IMR-90 (cell line): ENCODE data around the gene MIER1. TPM values are rescaled to one million over a fixed set of nuclear protein-coding genes. Genes with fewer than 3 reads are reported as not detected.
A peak's percentile ranks its signal among the peaks of the same experiment; 100 is the strongest.

Experiments used
- ATAC-seq: fragments of 200-7000 bp; cut with Tn5 transposase; 2 replicates; pipeline ENCODE4 v1.9.1; 2020; ENCODE audit warnings: low read depth, mild to moderate bottlenecking, moderate library complexity
- BruUV-seq: library from RNA; stranded (reverse); fragments of 400-500 nt; replicated peaks from 2 replicates; lab custom pipeline; 2021; lab: Mats Ljungman, UMichigan
- CTCF ChIA-PET: fragments of 300-600 bp; formaldehyde crosslinking; extraction: SDS; loops from one replicate; lab custom pipeline; 2021; ENCODE audit warnings: antibody characterized with exemption; lab: Yijun Ruan, JAX
- POLR2A ChIA-PET: fragments of 300-600 bp; sonication (Branson Sonifier 250); formaldehyde crosslinking; loops from one replicate; lab custom pipeline; 2022; ENCODE audit warnings: antibody characterized with exemption; ENCODE audit not compliant: unreplicated experiment; lab: Charles Lee
- DNase-seq: peaks from one replicate; pipeline ENCODE4 v3.0.0; 2013
- H2AFZ ChIP-seq: replicated peaks from 2 replicates; pipeline ENCODE3; 2013; ENCODE audit warnings: low read length, mild to moderate bottlenecking; ENCODE audit not compliant: poor library complexity
- H2AK5ac ChIP-seq: 2 replicates; pipeline ENCODE4 v1.6.1; 2013; ENCODE audit warnings: low read depth, low read length, inconsistent platforms
- H2AK9ac ChIP-seq: replicated peaks from 2 replicates; pipeline ENCODE3; 2013; ENCODE audit warnings: mild to moderate bottlenecking, low read depth, low read length, moderate library complexity; ENCODE audit not compliant: poor library complexity
- H2BK120ac ChIP-seq: 2 replicates; pipeline ENCODE4 v1.6.1; 2013; ENCODE audit warnings: low read depth, low read length, inconsistent platforms
- H2BK15ac ChIP-seq: 3 replicates; pipeline ENCODE4 v1.6.1; 2013; ENCODE audit warnings: low read depth, low read length, inconsistent platforms
- H2BK20ac ChIP-seq: 2 replicates; pipeline ENCODE4 v1.6.1; 2013; ENCODE audit warnings: low read depth, mild to moderate bottlenecking, inconsistent platforms, low read length, moderate library complexity
- H2BK5ac ChIP-seq: 2 replicates; pipeline ENCODE4 v1.6.1; 2013; ENCODE audit warnings: mild to moderate bottlenecking, low read depth, low read length, inconsistent platforms; ENCODE audit not compliant: poor library complexity, severe bottlenecking
- H3K14ac ChIP-seq: replicated peaks from 2 replicates; pipeline ENCODE4 v1.6.1; 2013; ENCODE audit warnings: low read depth, low read length, inconsistent platforms
- H3K18ac ChIP-seq: 2 replicates; pipeline ENCODE4 v1.6.1; 2013; ENCODE audit warnings: low read depth, low read length, control low read depth
- H3K23ac ChIP-seq: 2 replicates; pipeline ENCODE4 v1.6.1; 2013; ENCODE audit warnings: low read depth, low read length, inconsistent platforms
- H3K27ac ChIP-seq: 2 replicates; pipeline ENCODE4 v1.5.1; 2013; ENCODE audit warnings: mild to moderate bottlenecking, control low read depth, low read length; ENCODE audit not compliant: insufficient read depth
- H3K27me3 ChIP-seq: 2 replicates; pipeline ENCODE4 v1.6.1; 2013; ENCODE audit warnings: low read length; ENCODE audit not compliant: control insufficient read depth, insufficient read depth
- H3K36me3 ChIP-seq: 2 replicates; pipeline ENCODE4 v1.6.1; 2013; ENCODE audit warnings: low read length, mixed read lengths; ENCODE audit not compliant: control insufficient read depth, insufficient read depth
- H3K4ac ChIP-seq: 2 replicates; pipeline ENCODE4 v1.6.1; 2013; ENCODE audit warnings: low read depth, low read length, inconsistent platforms
- H3K4me1 ChIP-seq: 2 replicates; pipeline ENCODE4 v1.6.1; 2013; ENCODE audit warnings: low read length, mixed read lengths; ENCODE audit not compliant: control insufficient read depth, insufficient read depth
- H3K4me2 ChIP-seq: 2 replicates; pipeline ENCODE4 v1.6.1; 2013; ENCODE audit warnings: low read depth, mild to moderate bottlenecking, control low read depth, low read length, moderate library complexity
- H3K4me3 ChIP-seq: 2 replicates; pipeline ENCODE4 v1.5.1; 2013; ENCODE audit warnings: low read depth, mild to moderate bottlenecking, control low read depth, low read length, moderate library complexity; ENCODE audit not compliant: insufficient read depth
- H3K56ac ChIP-seq: 2 replicates; pipeline ENCODE4 v1.6.1; 2013; ENCODE audit warnings: low read length, inconsistent platforms; ENCODE audit not compliant: insufficient read depth; ENCODE audit errors: extremely low read depth
- H3K79me1 ChIP-seq, 2 experiments: 2 replicates each; pipeline ENCODE4 v1.6.1; 2013; ENCODE audit warnings: low read length in 2 of 2, inconsistent platforms in 1 of 2, low read depth in 1 of 2
- H3K9ac ChIP-seq: 2 replicates; pipeline ENCODE4 v1.6.1; 2013; ENCODE audit warnings: low read depth, low read length, control low read depth
- H3K9me1 ChIP-seq: 2 replicates; pipeline ENCODE4 v1.6.1; 2013; ENCODE audit warnings: low read length, inconsistent platforms; ENCODE audit not compliant: insufficient read depth
- H3K9me3 ChIP-seq: 2 replicates; pipeline ENCODE4 v1.6.1; 2013; ENCODE audit warnings: low read length; ENCODE audit not compliant: control insufficient read depth, insufficient read depth
- H4K20me1 ChIP-seq: 2 replicates; pipeline ENCODE4 v1.6.1; 2013; ENCODE audit warnings: low read length, inconsistent platforms; ENCODE audit not compliant: insufficient read depth
- H4K5ac ChIP-seq: 2 replicates; pipeline ENCODE4 v1.6.1; 2013; ENCODE audit warnings: mild to moderate bottlenecking, low read depth, low read length, control low read depth
- H4K8ac ChIP-seq, 2 experiments: 2 replicates each; pipeline ENCODE4 v1.6.1; 2013; ENCODE audit warnings: low read depth in 2 of 2, low read length in 2 of 2, control low read depth in 1 of 2, inconsistent platforms in 1 of 2
- H4K91ac ChIP-seq: 2 replicates; pipeline ENCODE4 v1.6.1; 2013; ENCODE audit warnings: low read depth, low read length, inconsistent platforms; ENCODE audit not compliant: insufficient read depth
- BHLHE40 ChIP-seq: fragments of 150-350 bp; IDR thresholded peaks from 2 replicates; pipeline ENCODE4 v1.6.1; 2016; ENCODE audit warnings: mild to moderate bottlenecking, low read depth, low read length
- CHD1 ChIP-seq: IDR thresholded peaks from 2 replicates; pipeline ENCODE4 v1.6.1; 2012; ENCODE audit warnings: low read depth, low read length, improper control_type of control experiment
- CTCF ChIP-seq: conservative IDR thresholded peaks from 2 replicates; pipeline ENCODE4 v1.5.1; 2012; ENCODE audit warnings: mild to moderate bottlenecking, low read depth, low read length, improper control_type of control experiment
- ELK1 ChIP-seq: fragments of 150-350 bp; IDR thresholded peaks from 2 replicates; pipeline ENCODE4 v1.6.1; 2016; ENCODE audit warnings: low read depth, mild to moderate bottlenecking, low read length, moderate library complexity, borderline replicate concordance
- FOS ChIP-seq: fragments of 150-350 bp; IDR thresholded peaks from 2 replicates; pipeline ENCODE4 v1.6.1; 2016; ENCODE audit warnings: low read depth, low read length
- MAFK ChIP-seq: IDR thresholded peaks from 2 replicates; pipeline ENCODE4 v1.6.1; 2012; ENCODE audit warnings: low read depth, low read length, improper control_type of control experiment
- MAZ ChIP-seq: IDR thresholded peaks from 2 replicates; pipeline ENCODE4 v1.6.1; 2012; ENCODE audit warnings: low read depth, mild to moderate bottlenecking, low read length, improper control_type of control experiment, moderate library complexity, borderline replicate concordance
- MXI1 ChIP-seq: IDR thresholded peaks from 2 replicates; pipeline ENCODE4 v1.6.1; 2012; ENCODE audit warnings: low read depth, mild to moderate bottlenecking, low read length, moderate library complexity, borderline replicate concordance
- NFE2L2 ChIP-seq: fragments of 150-350 bp; IDR thresholded peaks from 2 replicates; pipeline ENCODE4 v1.6.1; 2016; ENCODE audit warnings: low read depth, mild to moderate bottlenecking, low read length
- POLR2A ChIP-seq: IDR thresholded peaks from 2 replicates; pipeline ENCODE4 v1.6.1; 2012; ENCODE audit warnings: mild to moderate bottlenecking, low read depth, low read length
- RAD21 ChIP-seq: IDR thresholded peaks from 2 replicates; pipeline ENCODE4 v1.6.1; 2012; ENCODE audit warnings: low read length, improper control_type of control experiment
- RCOR1 ChIP-seq: IDR thresholded peaks from 2 replicates; pipeline ENCODE4 v1.6.1; 2012; ENCODE audit warnings: mild to moderate bottlenecking, low read length, improper control_type of control experiment; ENCODE audit not compliant: insufficient replicate concordance
- RFX5 ChIP-seq: IDR thresholded peaks from 2 replicates; pipeline ENCODE4 v1.8.0; 2012; ENCODE audit warnings: low read depth, mild to moderate bottlenecking, low read length, moderate library complexity
- SMC3 ChIP-seq: fragments of 150-350 bp; IDR thresholded peaks from 2 replicates; pipeline ENCODE4 v1.6.1; 2016; ENCODE audit warnings: low read depth, mild to moderate bottlenecking, antibody characterized with exemption, low read length, moderate library complexity
- USF2 ChIP-seq: fragments of 150-350 bp; IDR thresholded peaks from 2 replicates; pipeline ENCODE4 v1.6.1; 2017; ENCODE audit warnings: mild to moderate bottlenecking, antibody characterized with exemption, low read length, low read depth
- WGBS, 2 experiments: methylation state at CpG; one replicate each; pipeline versions ENCODE4 v1.1.5 to v1.1.7; 2013; ENCODE audit warnings: missing lambda C conversion rate in 2 of 2; ENCODE audit not compliant: insufficient read length in 1 of 2; ENCODE audit errors: extremely low coverage in 2 of 2; 5-methylcytosine and 5-hydroxymethylcytosine counted together
- dilution Hi-C: fragments of 300-500 bp; cut with HindIII; formaldehyde crosslinking; loops from one replicate; pipeline ENCODE4 v1.14.3; 2018; ENCODE audit warnings: low sequenced_read_pairs; ENCODE audit not compliant: unreplicated experiment
- in situ Hi-C: fragments of 300-500 bp; cut with MboI; formaldehyde crosslinking; loops from 3 replicates; pipeline ENCODE4 v1.14.3; 2019; ENCODE audit warnings: low sequenced_read_pairs, inconsistent platforms, mixed read lengths
- intact Hi-C: fragments of 100-400 bp; cut with micrococcal nuclease; formaldehyde crosslinking; loops from 2 replicates; pipeline ENCODE4 v1.10.0; 2022
- polyA plus RNA-seq, 3 experiments: library from polyadenylated mRNA; depleted of rRNA; stranded (reverse); fragments of >200 nt; gene quantifications; 2 replicates each; pipeline ENCODE4 v1.2.3, GENCODE V29; 2012; ENCODE audit warnings: low replicate concordance in 1 of 3
- total RNA-seq: library from RNA; depleted of rRNA; stranded (reverse); fragments of >200 nt; gene quantifications from 2 replicates; pipeline ENCODE4 v1.2.3, GENCODE V29; 2012

The MIER1 gene
- total and polyA plus RNA-seq, 2 of the 4 experiments (the other 2 are of a cell fraction) = 5.0 to 11.5 TPM

GRCh38 chr1:67019600-67020136 lies 94.9 kb downstream of the MIER1 start:
- CTCF ChIA-PET = interaction anchor here (0.6 to 1.2 kb wide), 3 partner anchors 12 to 129 kb away, joined by 3 to 5 read pairs (median 4); no protein-coding TSS in a partner anchor
- in situ Hi-C loops = no loop called here
- TF ChIP-seq USF2 (no peak), RCOR1 (no peak), CHD1 (no peak), POLR2A (no peak), MAFK (no peak), RAD21 (no peak), NFE2L2 (no peak), MXI1 (no peak), RFX5 (no peak), CTCF (no peak), MAZ (no peak), ELK1 (no peak), FOS (no peak), SMC3 (no peak), BHLHE40 (no peak)

More at GRCh38 chr1:67019600-67020136, 94.9 kb downstream of the MIER1 start:
- H3K4me2 ChIP-seq = peak overlapping the region; percentile 62; the same call in 1 of the 2 replicates
- intact Hi-C loops = no loop called here
- peak overlapping the region; percentile 51 for H3K23ac ChIP-seq
- H3K4me3 ChIP-seq = no peak overlapping the region
- H3K27me3 ChIP-seq = no peaks in the 10 kb centered on the region
- peak overlapping the region; percentile 13; the same call in 1 of the 2 replicates for H3K9ac ChIP-seq
- peak; percentile 56 for ATAC-seq
- peaks cover 7 to 10% of the 10 kb centered on the region in 2 experiments for H3K79me1 ChIP-seq
- peak; percentile 81 for DNase-seq
- H3K14ac ChIP-seq = peak overlapping the region; percentile 51
- H4K5ac ChIP-seq = peak overlapping the region; percentile 37; the same call in 1 of the 2 replicates
- H2AK5ac ChIP-seq = peak overlapping the region; percentile 47; the same call in 1 of the 2 replicates
- H3K27ac ChIP-seq = peak overlapping the region; percentile 75
- H2BK120ac ChIP-seq = peak overlapping the region; percentile 58
- no TSS peak for BruUV-seq
- peak overlapping the region; percentile 78 for H3K4ac ChIP-seq
- H4K20me1 ChIP-seq = no peaks in the 10 kb centered on the region
- H4K8ac ChIP-seq = peak overlapping the region; percentile 45 to 55
- no peak overlapping the region for H2AFZ ChIP-seq
- peak overlapping the region; percentile 71 for H3K56ac ChIP-seq
- no peaks in the 10 kb centered on the region for H3K9me3 ChIP-seq
- H3K18ac ChIP-seq = peak overlapping the region; percentile 67; the same call in 1 of the 2 replicates
- no peak overlapping the region for H2AK9ac ChIP-seq
- dilution Hi-C loops = no loop called here
- H3K9me1 ChIP-seq = peaks cover 6% of the 10 kb centered on the region; the same call in 1 of the 2 replicates
- peak overlapping the region; percentile 71 for H4K91ac ChIP-seq
- H3K4me1 ChIP-seq = peaks cover 14% of the 10 kb centered on the region
- peak overlapping the region; percentile 57 for H2BK15ac ChIP-seq
- WGBS, 2 experiments = 0% methylated on average over 1 of the region's 1 CpG; no CpG with 5 or more reads in 1 of the 2 experiments
- peak overlapping the region; percentile 28 for H2BK20ac ChIP-seq
- H2BK5ac ChIP-seq = peak overlapping the region; percentile 89
- peaks cover 10% of the 10 kb centered on the region for H3K36me3 ChIP-seq
- POLR2A ChIA-PET = interaction anchor here (0.6 kb wide), 2 partner anchors 12 to 445 kb away, joined by 3 read pairs; no protein-coding TSS in a partner anchor
